NCI-H2227 (cell line): ENCODE results near the gene ZNF786.
"Not testable (repeated sequence)": the region's sequence is repeated elsewhere in the genome, so short reads cannot be mapped to it uniquely, and the experiment has no call there.

Source experiments
- DNase-seq: peaks from one replicate; lab custom pipeline; 2025; ENCODE audit not compliant: unreplicated experiment; lab: John Stamatoyannopoulos, UW

The ZNF786 gene

GRCh38 chr7:149081914-149082313 lies 8.6 kb downstream of the ZNF786 start:
- no peak for DNase-seq

DNA sequence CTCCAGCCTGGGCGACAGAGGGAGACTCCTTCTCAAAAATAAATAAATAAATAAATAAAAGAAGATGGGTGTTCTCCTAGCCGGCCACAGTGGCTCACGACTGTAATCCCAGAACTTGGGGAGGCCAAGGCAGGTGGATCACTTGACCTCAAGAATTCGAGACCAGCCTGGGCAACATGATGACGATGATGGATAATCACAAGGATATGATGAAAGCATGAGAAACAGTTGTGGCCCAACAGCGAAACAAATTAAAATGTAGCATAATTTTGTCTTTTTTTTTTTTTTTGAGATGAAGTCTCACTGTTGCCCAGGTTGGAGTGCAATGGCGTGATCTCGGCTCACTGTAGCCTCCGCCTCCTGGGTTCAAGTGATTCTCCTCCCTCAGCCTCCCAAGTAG lies 12.9 kb downstream of the ZNF786 start:
- no peak for DNase-seq

GRCh38 chr7:149075286-149075685 lies 15.2 kb downstream of the ZNF786 start:
- DNase-seq: no peak

DNA sequence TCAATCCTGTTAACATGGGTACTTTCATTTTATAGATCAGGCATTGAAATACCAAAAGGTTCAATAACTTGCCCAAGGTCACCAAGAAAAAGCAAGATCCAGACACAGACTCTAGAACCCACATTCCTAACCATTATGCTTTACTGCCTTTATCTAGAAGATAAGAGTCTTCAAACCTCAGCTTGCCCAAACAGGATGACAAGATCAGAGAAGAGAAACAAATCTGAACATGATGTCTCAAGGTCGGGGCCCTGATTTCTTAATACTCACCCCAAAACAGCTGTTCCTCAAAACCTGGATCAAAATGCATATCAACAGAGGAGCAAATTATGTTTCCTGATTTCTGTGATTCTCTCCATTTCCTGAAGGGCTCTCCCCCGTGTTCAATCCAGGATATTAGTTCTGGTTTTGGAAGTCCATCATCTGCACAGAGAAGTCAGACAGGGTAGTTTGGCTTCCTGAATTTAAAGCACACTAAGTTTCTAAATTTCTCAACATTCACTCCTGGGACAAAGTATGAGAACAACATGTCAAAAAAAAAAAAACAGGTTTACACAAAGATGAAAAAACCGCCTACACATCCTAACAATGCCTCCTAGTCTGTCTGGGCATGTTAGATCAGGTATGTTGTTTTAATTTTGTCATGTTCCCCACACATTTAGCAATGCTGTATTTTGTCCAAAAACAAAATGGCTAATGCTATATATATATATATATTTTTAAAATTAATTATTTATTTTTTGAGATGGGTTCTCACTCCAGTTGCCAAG lies 16.2 kb downstream of the ZNF786 start:
- DNase-seq: no peak

DNA sequence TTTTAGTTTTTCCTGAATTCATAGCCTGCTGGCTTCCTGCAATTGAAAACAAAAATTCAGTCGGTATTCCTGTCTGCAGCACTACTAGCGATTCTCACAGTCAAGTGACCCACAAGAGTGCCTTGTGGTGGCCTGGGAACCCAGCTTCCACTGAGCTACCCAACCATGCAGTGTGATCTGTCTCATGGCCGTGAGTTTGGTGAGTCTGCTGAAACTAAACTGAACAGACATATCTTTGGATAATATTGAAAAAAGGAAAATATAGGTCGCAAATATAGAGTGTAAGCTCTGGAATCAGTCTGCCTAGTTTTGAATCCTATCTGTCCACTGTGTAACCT lies 18.1 kb downstream of the ZNF786 start:
- no peak for DNase-seq

DNA sequence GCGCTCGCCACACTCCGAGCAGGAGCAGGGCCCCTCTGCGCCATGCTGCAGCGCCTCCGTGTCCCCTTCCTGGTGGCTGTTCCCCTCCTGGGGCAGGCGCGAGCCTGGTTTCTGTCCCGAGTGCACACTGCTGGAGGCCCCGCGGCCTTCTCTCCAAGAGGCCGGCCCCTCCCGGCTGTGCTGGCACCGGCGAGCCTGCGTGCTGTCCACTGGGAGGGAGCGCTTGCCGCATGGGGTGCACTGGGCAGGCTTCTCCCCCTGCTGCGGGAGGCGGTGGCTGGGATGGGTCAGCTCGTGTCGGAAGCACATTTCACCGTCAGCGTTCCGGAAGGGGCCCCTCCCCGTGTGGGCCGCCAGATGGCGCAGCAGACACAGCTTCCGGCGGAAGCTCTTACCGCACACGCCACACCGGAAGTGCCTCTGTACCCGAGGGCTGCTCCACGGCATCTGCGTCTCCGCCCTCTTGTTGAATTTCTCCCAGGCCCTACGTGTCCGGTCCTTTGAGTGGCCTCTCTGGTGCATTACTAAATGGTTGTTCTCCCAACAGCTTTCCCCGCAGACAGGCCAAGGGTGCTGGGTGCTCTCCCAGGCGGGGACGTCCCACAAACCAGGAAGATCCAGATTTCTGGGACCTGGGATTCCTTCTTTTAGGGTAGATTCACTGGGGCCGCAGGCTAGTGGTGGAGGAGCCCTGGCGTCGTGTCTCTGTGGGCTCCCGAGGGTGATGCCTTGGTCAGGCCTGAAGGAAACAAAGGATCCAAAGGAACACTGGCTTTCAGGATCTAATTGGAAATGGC lies 18.7 kb downstream of the ZNF786 start:
- no peak for DNase-seq

DNA sequence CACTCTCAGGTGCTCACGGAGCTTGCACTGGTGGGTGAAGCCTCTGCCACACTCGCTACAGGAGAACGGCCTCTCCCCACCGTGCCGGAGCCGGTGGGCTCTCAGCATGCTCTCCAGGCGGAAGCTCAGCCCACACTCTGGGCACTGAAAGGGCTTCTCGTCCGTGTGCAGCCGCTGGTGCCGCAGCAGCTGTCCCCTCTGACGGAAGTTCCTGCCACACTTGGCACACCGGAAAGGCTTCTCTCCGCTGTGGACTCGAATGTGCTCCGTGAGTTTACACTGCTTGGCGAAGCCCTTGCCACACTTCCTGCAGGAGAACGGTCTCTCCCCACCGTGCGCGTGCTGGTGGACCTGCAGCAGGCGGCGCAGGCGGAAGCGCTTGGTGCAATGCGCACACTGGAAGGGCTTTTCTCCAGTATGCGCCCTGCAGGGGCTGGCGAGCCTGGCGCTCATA lies 19.3 kb downstream of the ZNF786 start:
- DNase-seq: no peak

- no peak for DNase-seq
These were observed 20.0 kb downstream of the ZNF786 start for GRCh38 chr7:149070372-149071125.

DNA sequence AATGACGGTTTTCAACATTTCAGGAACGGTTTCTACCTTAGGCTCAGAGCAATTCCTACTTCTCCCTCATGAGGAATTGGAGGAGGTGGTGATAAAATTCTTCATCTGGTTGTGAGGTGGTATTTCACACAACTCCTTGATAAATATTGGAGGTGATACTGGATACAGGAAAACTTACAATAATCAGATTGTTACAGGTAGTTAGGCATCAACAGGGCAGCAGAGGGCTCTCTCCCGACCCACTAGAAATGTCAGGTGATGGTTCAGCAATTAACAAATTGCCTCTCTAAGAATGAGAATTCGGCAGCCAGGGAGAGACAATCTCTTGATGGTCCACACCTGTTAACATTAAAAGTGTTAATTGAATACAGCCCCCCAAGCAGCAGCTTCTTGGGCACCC lies 22.6 kb downstream of the ZNF786 start:
- DNase-seq: no peak

- DNase-seq: no peak
These were observed 27.0 kb downstream of the ZNF786 start for GRCh38 chr7:149063476-149063875.

DNA sequence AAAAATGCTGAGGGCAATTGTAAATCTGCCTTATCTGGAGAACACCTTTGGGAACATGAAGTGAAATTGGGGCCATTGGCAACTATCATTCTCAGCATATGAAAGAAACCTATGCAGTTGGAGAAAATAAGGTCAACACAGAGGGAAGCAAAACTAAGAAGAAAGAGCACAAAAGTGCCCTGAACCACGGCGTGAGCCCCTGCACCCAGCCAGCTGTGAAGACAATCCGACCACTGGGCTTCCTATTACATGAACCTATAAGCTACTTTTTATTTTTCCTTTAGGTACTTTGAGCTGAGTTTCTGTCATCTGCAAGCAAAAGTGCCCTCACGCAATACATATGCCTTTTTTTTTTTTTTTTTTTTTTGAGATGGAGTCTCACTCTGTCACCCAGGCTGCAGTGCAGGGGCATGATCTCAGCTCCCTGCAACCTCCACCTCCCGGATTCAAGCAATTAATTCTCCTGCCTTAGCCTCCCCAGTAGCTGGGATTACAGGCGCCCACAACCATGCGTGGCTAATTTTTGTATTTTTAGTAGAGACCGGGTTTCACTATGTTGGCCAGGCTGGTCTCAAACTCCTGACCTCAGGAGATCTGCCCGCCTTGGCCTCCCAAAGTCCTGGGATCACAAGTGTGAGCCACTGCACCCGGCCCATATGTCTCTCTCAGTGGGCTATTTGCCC lies 28.2 kb downstream of the ZNF786 start:
- DNase-seq: not testable (repeated sequence)

DNA sequence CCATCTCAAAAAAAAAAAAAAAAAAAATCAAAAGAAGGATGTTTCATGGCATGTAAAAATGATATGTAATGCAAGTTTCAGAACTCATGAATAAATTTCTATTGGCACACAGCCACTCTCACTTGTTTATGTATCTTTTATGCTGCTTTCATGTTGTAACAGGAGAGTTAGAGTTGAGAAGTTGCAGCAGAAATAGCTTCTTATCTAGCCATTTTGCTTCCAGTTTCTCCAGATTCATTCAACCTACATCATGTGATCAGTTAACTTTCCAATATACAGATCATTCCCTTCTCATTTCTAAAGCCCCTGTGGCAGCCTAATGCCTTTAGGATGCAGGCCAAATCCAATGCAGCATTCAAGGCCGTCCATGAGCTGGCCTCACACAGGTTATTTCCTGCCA lies 30.4 kb downstream of the ZNF786 start:
- no peak for DNase-seq

DNA sequence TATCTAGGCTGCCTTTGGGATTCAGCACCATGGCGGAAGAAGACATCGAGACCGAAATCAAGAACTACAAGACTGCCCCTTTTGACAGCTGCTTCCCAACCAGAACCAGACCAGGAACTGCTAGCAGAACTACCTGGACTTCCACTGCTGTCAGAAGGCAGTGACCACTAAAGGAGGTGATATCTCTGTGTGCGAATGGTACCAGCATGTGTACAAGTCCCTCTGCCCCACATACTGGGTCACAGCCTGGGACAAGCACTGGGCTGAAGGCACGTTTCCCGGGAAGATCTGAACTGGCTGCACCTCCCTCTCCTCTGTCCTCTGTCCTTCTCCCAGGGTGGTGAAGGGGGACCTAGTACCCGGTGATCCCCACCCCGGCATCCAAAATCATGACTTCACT lies 36.6 kb downstream of the ZNF786 start:
- DNase-seq: no peak

DNA sequence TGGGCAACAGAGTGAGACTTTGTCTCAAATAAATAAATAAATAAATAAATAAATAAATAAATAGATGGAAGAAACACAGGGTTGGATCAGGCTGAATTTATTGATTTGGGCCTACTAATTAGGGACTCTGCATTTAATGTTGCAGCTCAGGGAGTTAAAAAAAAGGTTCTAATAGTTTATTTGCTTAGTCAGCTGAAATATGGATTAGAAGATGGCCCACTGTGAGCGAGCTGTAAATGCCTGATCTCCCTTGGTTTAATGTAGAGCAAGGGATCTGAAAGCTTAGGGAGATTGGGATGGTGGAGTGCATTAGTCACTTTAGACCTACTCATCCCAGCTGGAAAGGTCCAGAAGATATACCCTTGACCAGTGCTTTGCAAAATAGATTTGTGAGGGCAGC lies 37.1 kb downstream of the ZNF786 start:
- DNase-seq: no peak

GRCh38 chr7:149050941-149051340 lies 39.6 kb downstream of the ZNF786 start:
- no peak for DNase-seq

DNA sequence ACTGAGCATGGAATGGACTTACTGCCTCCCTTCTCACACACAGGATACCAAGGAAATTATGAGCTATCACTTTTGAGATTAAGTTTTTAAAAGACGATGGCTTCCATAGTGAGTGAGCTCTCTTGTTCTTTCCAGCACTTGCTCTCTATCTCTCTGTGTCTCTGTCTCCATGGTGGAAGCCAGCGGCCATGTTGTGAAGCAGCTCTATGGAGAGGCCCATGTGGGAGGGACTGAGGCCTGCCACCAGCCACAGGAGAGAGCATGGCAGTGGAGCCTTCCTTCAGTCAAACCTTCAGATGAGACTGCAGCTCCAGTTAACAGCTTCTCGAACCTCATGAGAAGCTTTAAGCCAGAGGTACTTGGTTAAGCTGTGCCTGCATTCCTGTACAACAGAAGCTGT lies 41.7 kb downstream of the ZNF786 start:
- no peak for DNase-seq

DNA sequence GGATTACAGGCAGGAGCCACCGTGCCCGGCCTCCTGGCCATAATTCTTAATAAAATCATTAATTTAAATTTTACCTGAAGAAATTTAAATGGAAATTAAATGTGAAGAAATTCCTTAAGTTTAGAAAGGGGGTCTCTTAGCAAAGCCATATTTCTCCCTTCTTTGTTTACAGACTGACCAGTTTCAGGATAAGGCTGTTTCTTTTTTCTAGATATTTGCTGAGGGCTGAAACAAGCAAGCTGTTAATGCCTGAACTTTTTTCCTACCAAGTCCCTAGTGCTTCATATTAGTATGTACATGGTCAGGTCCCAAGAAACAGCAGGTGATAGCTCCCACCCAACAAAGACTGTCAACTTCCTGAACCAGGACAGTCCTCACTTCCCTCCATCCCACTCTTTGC lies 44.1 kb downstream of the ZNF786 start:
- no peak for DNase-seq

- no peak for DNase-seq
These were observed 46.6 kb downstream of the ZNF786 start for GRCh38 chr7:149043936-149044335.

DNA sequence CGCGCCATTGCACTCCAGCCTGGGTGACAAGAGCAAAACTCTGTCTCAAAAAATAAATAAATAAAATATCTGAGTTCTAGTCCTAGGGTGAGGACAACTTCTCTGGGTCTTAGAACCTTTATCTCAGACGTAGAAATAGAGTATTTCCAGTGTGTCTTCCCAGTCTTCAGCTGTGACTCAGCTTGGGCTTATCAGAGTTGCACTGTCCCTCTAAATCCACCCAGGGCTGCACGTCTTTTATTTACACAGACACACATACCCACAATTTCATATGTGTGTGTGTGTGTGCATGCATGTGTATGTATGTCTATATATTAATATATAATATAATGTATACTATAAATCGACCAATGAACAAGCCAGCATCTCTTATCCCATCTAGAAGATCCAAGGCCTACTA lies 49.2 kb downstream of the ZNF786 start:
- DNase-seq: no peak

DNA sequence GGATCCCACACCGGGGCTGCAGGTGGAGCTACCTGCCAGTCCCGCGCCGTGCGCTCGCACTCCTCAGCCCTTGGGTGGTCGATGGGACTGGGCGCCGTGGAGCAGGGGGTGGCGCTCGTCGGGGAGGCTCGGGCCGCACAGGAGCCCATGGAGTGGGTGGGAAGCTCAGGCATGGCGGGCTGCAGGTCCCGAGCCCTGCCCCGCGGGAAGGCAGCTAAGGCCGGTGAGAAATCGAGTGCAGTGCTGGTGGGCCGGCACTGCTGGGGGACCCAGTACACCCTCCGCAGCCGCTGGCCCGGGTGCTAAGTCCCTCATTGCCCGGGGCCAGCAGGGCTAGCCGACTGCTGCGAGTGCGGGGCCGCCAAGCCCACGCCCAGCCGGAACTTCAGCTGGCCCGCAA lies 51.9 kb downstream of the ZNF786 start:
- DNase-seq: not testable (repeated sequence)

DNA sequence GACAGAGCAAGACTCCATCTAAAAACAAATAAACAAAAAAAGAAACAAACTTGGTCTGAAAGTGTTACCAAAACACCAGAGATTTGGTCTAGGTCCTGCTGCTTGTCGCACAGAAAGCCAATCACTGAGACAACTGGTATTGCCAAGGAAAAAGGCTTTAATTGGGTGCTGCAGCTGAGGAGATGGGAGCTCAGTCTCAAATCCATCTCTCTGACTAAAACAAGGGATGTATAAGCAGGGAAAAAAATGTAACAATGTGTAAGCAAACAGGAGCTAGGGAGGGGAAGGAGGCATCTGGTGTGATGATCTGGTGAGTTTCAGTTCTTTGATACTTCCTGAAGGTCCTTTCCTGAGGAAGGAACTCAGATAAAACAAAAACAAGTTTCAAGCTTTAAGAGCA lies 53.8 kb downstream of the ZNF786 start:
- no peak for DNase-seq
